GM12801 (cell line): ENCODE results near the gene LENEP.

Source experiments
- CTCF ChIP-seq: IDR thresholded peaks from one replicate; pipeline ENCODE4 v1.5.1; 2011; ENCODE audit warnings: control low read depth; ENCODE audit not compliant: insufficient read length; ENCODE audit errors: extremely low read depth

Gene LENEP

GRCh38 chr1:154962156-154962749 is 31.1 kb upstream of the LENEP start:
- TF ChIP-seq CTCF: no peak

- TF ChIP-seq CTCF: no peak
Measured at GRCh38 chr1:154962795-154963330, 30.5 kb upstream of the LENEP start.

GRCh38 chr1:154963643-154964042 is 29.7 kb upstream of the LENEP start:
- no peak for TF ChIP-seq CTCF

- TF ChIP-seq CTCF: no peak
Measured at GRCh38 chr1:154964359-154964758, 29.0 kb upstream of the LENEP start.

GRCh38 chr1:154966111-154966510 is 27.3 kb upstream of the LENEP start:
- no peak for TF ChIP-seq CTCF

GRCh38 chr1:154967331-154967950 is 25.9 kb upstream of the LENEP start:
- TF ChIP-seq CTCF: no peak

- TF ChIP-seq CTCF: no peak
Measured at GRCh38 chr1:154968731-154969130, 24.7 kb upstream of the LENEP start.
